ENCODE data around the gene KIF1B. TPM values are rescaled to one million over a fixed set of nuclear protein-coding genes. Genes with fewer than 3 reads are reported as not detected.

KIF1B gene
- total RNA-seq, 1 experiment from 2014 or later, result 57.7 TPM

GRCh38 chr1:10196976-10197375 is 13.4 kb upstream of the KIF1B start:
- Histone ChIP-seq H2AK5ac (ENCODE audit: insufficient read length, low read length) (no peak overlapping the region), H2BK15ac (ENCODE audit: low read depth, low read length) (no peak overlapping the region), H2BK120ac (ENCODE audit: low read depth, low read length, poor library complexity, severe bottlenecking) (no peak overlapping the region), H3K23me2 (ENCODE audit: insufficient read length, low read depth, low read length, poor library complexity, severe bottlenecking) (no peaks in the 10 kb centered on the region), H3K4me1 (ENCODE audit: insufficient read depth, low read length) (no peaks in the 10 kb centered on the region), H3K9me3 (ENCODE audit: control insufficient read depth, low read depth, low read length) (no peaks in the 10 kb centered on the region), H4K91ac (ENCODE audit: insufficient read length, low read depth, low read length) (no peak overlapping the region), H4K8ac (replicated peaks; ENCODE audit: insufficient read length, low read depth, low read length) (no peak overlapping the region), H3K9ac (ENCODE audit: extremely low read depth, insufficient read length, low read length) (no peak overlapping the region), H3K27ac (ENCODE audit: insufficient read length, low read depth, low read length) (no peak overlapping the region), H3K79me2 (ENCODE audit: insufficient read depth, low read length) (no peaks in the 10 kb centered on the region), H3K23ac (ENCODE audit: insufficient read length, low read depth, low read length) (no peak overlapping the region), H3K14ac (ENCODE audit: insufficient read depth, low read length) (no peak overlapping the region), H3K27me3 (ENCODE audit: insufficient read depth, low read length) (no peaks in the 10 kb centered on the region), H2AFZ (ENCODE audit: low read length) (no peak overlapping the region), H2BK20ac (ENCODE audit: low read depth, low read length, poor library complexity, severe bottlenecking) (no peak overlapping the region), H3T11ph (ENCODE audit: low read length) (no peak overlapping the region), H3K4ac (ENCODE audit: low read depth, low read length) (no peak overlapping the region), H4K20me1 (ENCODE audit: control insufficient read depth, insufficient read depth, insufficient read length) (no peaks in the 10 kb centered on the region), H2BK5ac (ENCODE audit: insufficient read length, low read length) (no peak overlapping the region), H2BK12ac (ENCODE audit: insufficient read length, low read depth, low read length) (no peak overlapping the region), H3K56ac (ENCODE audit: insufficient read length, low read depth, low read length) (no peak overlapping the region), H3K4me2 (ENCODE audit: insufficient read depth, insufficient read length, low read length) (no peak overlapping the region), H4K5ac (ENCODE audit: insufficient read length, low read depth, low read length) (no peak overlapping the region), H3K18ac (ENCODE audit: insufficient read length, low read depth, low read length) (no peak overlapping the region), H3K79me1 (ENCODE audit: insufficient read depth, low read depth, low read length, poor library complexity, severe bottlenecking) (no peaks in the 10 kb centered on the region)
- Mint-ChIP-seq H3K4me3 (no peak overlapping the region), H3K36me3 (ENCODE audit: insufficient read depth in 1 of 3, low read depth in 3 of 3) (no peaks in the 10 kb centered on the region; a peak in 1 of 7 replicates), H3K4me1 (peaks cover 0 to 6% of the 10 kb centered on the region in 2 experiments; a peak in 3 of 4 replicates), H3K27me3 (ENCODE audit: low read depth) (no peaks in the 10 kb centered on the region; the same call in 1 of the 2 replicates), H3K9me3 (no peaks in the 10 kb centered on the region), H3K27ac (no peak overlapping the region)
- no peak for DNase-seq
- WGBS (ENCODE audit: extremely low coverage, insufficient read length, low lambda C conversion rate), result no CpG with 5 or more reads among the region's 3 CpGs
- TF ChIP-seq CTCF (conservative IDR thresholded peaks at IDR 0.05), result no peak
